ENCODE data around the gene CASP3. TPM values are rescaled to one million over a fixed set of nuclear protein-coding genes. Genes with fewer than 3 reads are reported as not detected.
A peak's percentile ranks its signal among the peaks of the same experiment; 100 is the strongest.

The CASP3 gene
- total and polyA plus RNA-seq, 2 experiments from 2014 or later, result 53.6 to 81.2 TPM

DNA sequence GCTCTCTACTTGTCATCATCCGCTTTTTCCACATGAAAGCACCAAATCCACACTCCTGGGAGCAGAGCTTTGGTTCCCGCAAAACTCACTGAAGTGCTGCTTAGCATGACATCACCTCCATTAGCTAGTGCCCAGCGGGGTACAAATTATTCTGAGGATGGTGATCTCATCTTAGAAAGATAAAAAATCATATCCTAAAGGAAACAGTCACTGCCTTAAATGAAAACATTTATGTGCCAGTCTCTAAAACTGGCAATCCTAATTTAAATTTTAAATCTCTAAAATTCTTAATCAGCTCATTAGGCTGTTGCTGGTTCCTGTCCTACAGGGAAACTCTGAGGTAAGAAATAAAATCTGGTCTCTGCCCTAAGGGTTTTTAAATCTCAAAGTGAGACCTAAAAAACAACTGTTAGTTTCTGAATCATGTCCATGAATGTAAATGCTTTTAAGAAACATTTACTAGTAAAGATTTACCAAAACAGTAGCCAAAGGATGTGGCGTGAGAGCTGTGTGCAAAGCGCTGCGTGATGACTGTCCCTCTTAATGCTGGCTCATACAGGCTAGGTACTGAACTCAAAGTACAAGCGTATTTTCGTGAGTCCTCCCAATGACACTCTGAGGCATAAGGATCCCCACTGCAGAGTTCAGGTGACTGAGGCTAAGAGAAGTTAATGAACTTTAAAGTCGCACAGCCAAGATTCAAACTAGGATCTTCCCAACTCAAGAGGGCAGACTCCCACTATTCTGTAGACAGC lies 4.5 kb downstream of the CASP3 start:
- H3K4me2 ChIP-seq, result peak overlapping the region; percentile 26
- peak overlapping the region; percentile 46 for H3K27ac ChIP-seq
- no peak overlapping the region for H3K4me3 ChIP-seq
- H2AFZ ChIP-seq, result no peak overlapping the region
- H4K20me1 ChIP-seq (ENCODE audit: insufficient read depth, poor library complexity, severe bottlenecking), result peaks cover 31% of the 10 kb centered on the region
- no peak for DNase-seq (ENCODE audit: low spot score)
- no peaks in the 10 kb centered on the region for H3K36me3 ChIP-seq (replicated peaks; ENCODE audit: insufficient read depth, low read depth)
- no peaks in the 10 kb centered on the region for H3K27me3 ChIP-seq
- H3K9me2 ChIP-seq (replicated peaks; ENCODE audit: insufficient read depth), result no peaks in the 10 kb centered on the region
- H3K79me2 ChIP-seq, result peaks cover 90% of the 10 kb centered on the region
- no peaks in the 10 kb centered on the region for H3K9me3 ChIP-seq (ENCODE audit: low read depth)
- WGBS (ENCODE audit: low lambda C conversion rate, missing lambda C conversion rate), result 81% methylated on average over 9 of the region's 9 CpGs
- H3K4me1 ChIP-seq (ENCODE audit: insufficient read depth), result peaks cover 19% of the 10 kb centered on the region
- TF ChIP-seq EZH2phosphoT487 (IDR thresholded peaks at IDR 0.05; ENCODE audit: low read depth, severe bottlenecking, unreplicated experiment), result no peak
- no peak for TF ChIP-seq EZH2 (IDR thresholded peaks at IDR 0.05; ENCODE audit: borderline replicate concordance)
- TF ChIP-seq, protein P1, sequence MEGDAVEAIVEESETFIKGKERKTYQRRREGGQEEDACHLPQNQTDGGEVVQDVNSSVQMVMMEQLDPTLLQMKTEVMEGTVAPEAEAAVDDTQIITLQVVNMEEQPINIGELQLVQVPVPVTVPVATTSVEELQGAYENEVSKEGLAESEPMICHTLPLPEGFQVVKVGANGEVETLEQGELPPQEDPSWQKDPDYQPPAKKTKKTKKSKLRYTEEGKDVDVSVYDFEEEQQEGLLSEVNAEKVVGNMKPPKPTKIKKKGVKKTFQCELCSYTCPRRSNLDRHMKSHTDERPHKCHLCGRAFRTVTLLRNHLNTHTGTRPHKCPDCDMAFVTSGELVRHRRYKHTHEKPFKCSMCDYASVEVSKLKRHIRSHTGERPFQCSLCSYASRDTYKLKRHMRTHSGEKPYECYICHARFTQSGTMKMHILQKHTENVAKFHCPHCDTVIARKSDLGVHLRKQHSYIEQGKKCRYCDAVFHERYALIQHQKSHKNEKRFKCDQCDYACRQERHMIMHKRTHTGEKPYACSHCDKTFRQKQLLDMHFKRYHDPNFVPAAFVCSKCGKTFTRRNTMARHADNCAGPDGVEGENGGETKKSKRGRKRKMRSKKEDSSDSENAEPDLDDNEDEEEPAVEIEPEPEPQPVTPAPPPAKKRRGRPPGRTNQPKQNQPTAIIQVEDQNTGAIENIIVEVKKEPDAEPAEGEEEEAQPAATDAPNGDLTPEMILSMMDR (IDR thresholded peaks at IDR 0.05; ENCODE audit: poor library complexity), result no peak

DNA sequence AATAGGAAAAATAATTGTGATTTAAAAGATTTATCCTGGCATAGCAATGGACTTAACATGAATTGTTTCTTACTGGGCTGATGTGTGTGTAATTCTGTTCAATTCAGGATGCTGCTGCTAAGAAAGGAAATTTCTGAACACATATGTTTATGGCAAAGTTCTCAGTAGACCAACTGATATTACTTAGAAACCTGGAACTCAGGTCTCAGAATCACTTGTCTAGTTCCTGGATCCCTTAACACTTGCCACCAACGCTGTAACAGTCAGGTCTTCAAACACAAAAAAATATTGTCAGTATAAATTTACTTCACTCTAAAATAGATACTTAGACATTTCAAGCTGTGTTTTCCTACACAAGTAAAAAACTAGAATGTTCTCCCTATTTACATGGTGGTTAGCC lies 5.5 kb downstream of the CASP3 start:
- H3K27ac ChIP-seq, result no peak overlapping the region
- no peaks in the 10 kb centered on the region for H3K9me2 ChIP-seq (replicated peaks; ENCODE audit: insufficient read depth)
- H3K9me3 ChIP-seq (ENCODE audit: low read depth), result no peaks in the 10 kb centered on the region
- no peak overlapping the region for H2AFZ ChIP-seq
- H3K36me3 ChIP-seq (replicated peaks; ENCODE audit: insufficient read depth, low read depth), result no peaks in the 10 kb centered on the region
- peaks cover 97% of the 10 kb centered on the region for H3K79me2 ChIP-seq
- no peak overlapping the region for H3K4me2 ChIP-seq
- peaks cover 19% of the 10 kb centered on the region for H3K4me1 ChIP-seq (ENCODE audit: insufficient read depth)
- DNase-seq (ENCODE audit: low spot score), result no peak
- H3K4me3 ChIP-seq, result no peak overlapping the region
- H3K27me3 ChIP-seq, result no peaks in the 10 kb centered on the region
- 77% methylated on average over 1 of the region's 1 CpG for WGBS (ENCODE audit: low lambda C conversion rate, missing lambda C conversion rate)
- TF ChIP-seq, protein P1 (IDR thresholded peaks at IDR 0.05; ENCODE audit: poor library complexity), result no peak
- TF ChIP-seq EZH2 (IDR thresholded peaks at IDR 0.05; ENCODE audit: borderline replicate concordance) (no peak), EZH2phosphoT487 (IDR thresholded peaks at IDR 0.05; ENCODE audit: low read depth, severe bottlenecking, unreplicated experiment) (no peak)
- H4K20me1 ChIP-seq (ENCODE audit: insufficient read depth, poor library complexity, severe bottlenecking), result peaks cover 33% of the 10 kb centered on the region

DNA sequence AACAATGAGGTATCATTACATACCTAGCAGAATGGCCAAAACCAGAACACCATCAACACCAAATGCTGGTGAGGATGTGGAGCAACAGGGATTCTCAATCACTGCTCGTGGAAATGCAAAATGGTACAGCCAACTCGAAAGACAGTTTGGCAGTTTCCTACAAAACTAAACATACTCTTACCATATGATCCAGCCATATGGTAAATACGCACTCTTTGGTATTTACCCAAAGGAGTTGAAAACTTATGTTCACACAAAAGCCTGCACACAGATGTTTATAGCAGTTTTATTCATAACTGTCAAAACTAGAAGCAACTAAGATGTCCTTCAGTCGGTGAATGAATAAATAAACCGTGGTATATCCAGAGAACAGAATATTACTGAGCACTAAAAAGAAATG lies 7.8 kb downstream of the CASP3 start:
- TF ChIP-seq EZH2phosphoT487 (IDR thresholded peaks at IDR 0.05; ENCODE audit: low read depth, severe bottlenecking, unreplicated experiment) (no peak), EZH2 (IDR thresholded peaks at IDR 0.05; ENCODE audit: borderline replicate concordance) (no peak)
- TF ChIP-seq, protein P1 (IDR thresholded peaks at IDR 0.05; ENCODE audit: poor library complexity), result no peak
- no peak for DNase-seq (ENCODE audit: low spot score)
- Histone ChIP-seq H3K27ac (no peak overlapping the region), H2AFZ (no peak overlapping the region), H4K20me1 (ENCODE audit: insufficient read depth, poor library complexity, severe bottlenecking) (peaks cover 24% of the 10 kb centered on the region), H3K9me2 (replicated peaks; ENCODE audit: insufficient read depth) (no peaks in the 10 kb centered on the region), H3K4me2 (no peak overlapping the region), H3K9me3 (ENCODE audit: low read depth) (no peaks in the 10 kb centered on the region), H3K4me3 (no peak overlapping the region), H3K4me1 (ENCODE audit: insufficient read depth) (peaks cover 12% of the 10 kb centered on the region), H3K27me3 (no peaks in the 10 kb centered on the region), H3K79me2 (peaks cover 95% of the 10 kb centered on the region), H3K36me3 (replicated peaks; ENCODE audit: insufficient read depth, low read depth) (peaks cover 3% of the 10 kb centered on the region)
- 96% methylated on average over 5 of the region's 5 CpGs for WGBS (ENCODE audit: low lambda C conversion rate, missing lambda C conversion rate)

Measured in hepatocyte (in vitro differentiated cells).